Thymus (tissue), 11 donors: ENCODE results near the gene PPARG. TPM values are rescaled to one million over a fixed set of nuclear protein-coding genes. Genes with fewer than 3 reads are reported as not detected.
A peak's percentile ranks its signal among the peaks of the same experiment; 100 is the strongest.

ENCODE experiments used
- DNase-seq, 9 donors: peaks; one replicate each; pipeline ENCODE4 v3.0.0-alpha.2; 2013; ENCODE audit warnings: low spot score in 9 of 9, low read depth in 6 of 9, missing footprints in 1 of 9
- H3K27ac ChIP-seq, 2 donors: one replicate each; pipeline ENCODE4 v1.5.1; 2013; ENCODE audit warnings: control low read depth in 1 of 2, low read depth in 1 of 2, low read length in 1 of 2, mild to moderate bottlenecking in 1 of 2, moderate library complexity in 1 of 2
- H3K27me3 ChIP-seq, 2 donors: one replicate each; pipeline ENCODE4 v1.5.1; 2013; ENCODE audit warnings: low read length in 1 of 2; ENCODE audit not compliant: control insufficient read depth in 2 of 2, insufficient read depth in 1 of 2
- H3K36me3 ChIP-seq, 2 donors: one replicate each; pipeline ENCODE4 v1.5.1; 2013; ENCODE audit warnings: low read length in 1 of 2, mild to moderate bottlenecking in 1 of 2, moderate library complexity in 1 of 2; ENCODE audit not compliant: control insufficient read depth in 2 of 2, insufficient read depth in 2 of 2
- H3K4me1 ChIP-seq, 2 donors: one replicate each; pipeline ENCODE4 v1.5.1; 2013; ENCODE audit warnings: low read length in 2 of 2; ENCODE audit not compliant: control insufficient read depth in 2 of 2, insufficient read depth in 2 of 2
- H3K4me3 ChIP-seq, 2 donors: one replicate each; pipeline ENCODE4 v1.5.1; 2013; ENCODE audit warnings: low read length in 2 of 2, control low read depth in 1 of 2, mild to moderate bottlenecking in 1 of 2
- H3K9me3 ChIP-seq, 2 donors: one replicate each; pipeline ENCODE4 v1.5.1; 2013; ENCODE audit warnings: low read length in 1 of 2, mild to moderate bottlenecking in 1 of 2; ENCODE audit not compliant: control insufficient read depth in 2 of 2, insufficient read depth in 1 of 2
- WGBS: extraction: QIAGEN DNeasy Blood & Tissue Kit; methylation state at CpG from one replicate; pipeline ENCODE4 v1.1.7; 2013; 5-methylcytosine and 5-hydroxymethylcytosine counted together
- polyA plus RNA-seq: library from polyadenylated mRNA; stranded (reverse); fragments of 200-250 nt; gene quantifications from one replicate; pipeline ENCODE4 v1.2.3, GENCODE V29; 2013
- total RNA-seq: library from RNA; stranded (reverse); fragments of 120-200 nt; gene quantifications from one replicate; pipeline ENCODE4 v1.2.4, GENCODE V29; 2013
- donor health status: healthy.

PPARG gene
- total and polyA plus RNA-seq, 2 donors, result 4.3 to 8.8 TPM

- H3K27ac ChIP-seq, result no peak overlapping the region
- H3K36me3 ChIP-seq, result no peaks in the 10 kb centered on the region
- H3K4me3 ChIP-seq, result no peak overlapping the region
- no peak for DNase-seq
- H3K4me1 ChIP-seq, result peaks cover 10 to 25% of the 10 kb centered on the region in 2 donors
- 94% methylated on average over 4 of the region's 4 CpGs for WGBS
- H3K27me3 ChIP-seq, result no peaks in the 10 kb centered on the region
- no peaks in the 10 kb centered on the region for H3K9me3 ChIP-seq
Measured at GRCh38 chr3:12423131-12423530, 134.3 kb downstream of the PPARG start.

DNA sequence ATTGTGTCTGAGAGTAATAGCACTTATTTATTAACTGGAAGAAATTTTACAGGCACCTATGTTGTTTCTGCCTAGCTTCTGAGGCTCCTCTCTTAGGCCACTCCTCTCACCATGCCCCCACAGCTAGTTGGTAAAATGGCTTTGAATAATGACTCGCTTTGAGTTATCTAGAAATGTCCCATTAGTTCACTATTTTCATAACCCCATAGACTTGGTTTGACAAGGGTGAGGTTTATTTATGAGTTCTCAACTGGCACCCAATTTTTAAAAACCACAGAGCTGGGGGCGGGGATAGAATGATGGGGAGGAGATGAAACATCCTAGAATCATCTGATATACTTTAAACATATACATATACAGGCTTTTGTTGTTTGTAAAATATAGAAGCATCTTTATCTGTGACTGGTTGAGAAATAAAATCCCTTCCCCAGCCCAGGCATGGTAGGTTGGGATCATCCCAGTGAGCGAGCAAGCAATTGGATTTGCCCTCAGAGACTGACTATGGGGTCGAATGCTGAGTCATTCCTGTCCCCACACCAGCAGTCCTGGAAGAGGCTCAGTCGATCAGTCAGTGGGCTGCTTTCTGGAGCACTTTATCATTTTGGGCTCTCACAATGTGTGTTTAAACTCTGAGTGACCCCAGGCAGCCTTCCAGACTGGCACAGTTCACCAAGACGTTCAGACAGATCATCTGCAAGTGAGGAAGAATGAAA lies 135.2 kb downstream of the PPARG start:
- no peaks in the 10 kb centered on the region for H3K27me3 ChIP-seq
- WGBS, result 57% methylated on average over 6 of the region's 6 CpGs
- H3K27ac ChIP-seq, result no peak overlapping the region
- H3K4me1 ChIP-seq, result peaks cover 10 to 25% of the 10 kb centered on the region in 2 donors
- no peaks in the 10 kb centered on the region for H3K9me3 ChIP-seq
- peak in 1 of 9 donors; percentile 27 for DNase-seq
- H3K4me3 ChIP-seq, result no peak overlapping the region
- H3K36me3 ChIP-seq, result no peaks in the 10 kb centered on the region

DNA sequence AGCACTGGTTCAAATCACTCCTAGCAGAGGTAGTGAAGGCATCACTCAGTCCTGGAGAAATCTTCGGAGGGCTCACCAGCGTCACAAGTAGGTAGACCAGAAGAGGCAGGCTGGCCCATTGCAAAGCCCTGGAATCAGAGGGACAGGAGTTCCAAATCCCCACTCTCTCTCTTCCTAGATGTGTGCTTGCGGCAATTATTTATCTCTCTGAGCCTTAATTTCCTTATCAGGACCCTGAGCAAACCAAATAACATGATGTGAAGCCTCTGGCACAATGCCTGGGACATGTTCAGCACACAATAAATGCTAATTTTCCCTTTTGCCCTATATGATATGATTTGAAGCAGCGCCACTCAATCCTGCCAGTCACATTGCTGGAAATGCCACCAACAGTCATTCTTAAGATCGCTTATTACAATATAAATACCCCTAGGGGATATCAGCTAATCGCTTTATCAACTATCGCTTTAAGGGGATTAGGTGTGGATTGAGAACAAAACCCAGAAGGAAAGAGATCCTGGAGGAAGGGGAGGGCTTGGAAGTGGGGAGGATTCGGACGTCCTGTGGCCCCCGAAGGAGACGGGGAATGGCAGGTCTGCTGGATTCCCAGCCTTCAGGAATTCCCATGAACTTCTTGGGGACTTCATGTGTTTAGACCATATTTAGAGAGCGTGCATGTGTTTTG lies 135.9 kb downstream of the PPARG start:
- peaks cover 10 to 25% of the 10 kb centered on the region in 2 donors for H3K4me1 ChIP-seq
- H3K27ac ChIP-seq, result no peak overlapping the region
- WGBS, result 89% methylated on average over 12 of the region's 12 CpGs
- no peaks in the 10 kb centered on the region for H3K27me3 ChIP-seq
- H3K9me3 ChIP-seq, result no peaks in the 10 kb centered on the region
- H3K36me3 ChIP-seq, result no peaks in the 10 kb centered on the region
- no peak overlapping the region for H3K4me3 ChIP-seq
- no peak for DNase-seq

DNA sequence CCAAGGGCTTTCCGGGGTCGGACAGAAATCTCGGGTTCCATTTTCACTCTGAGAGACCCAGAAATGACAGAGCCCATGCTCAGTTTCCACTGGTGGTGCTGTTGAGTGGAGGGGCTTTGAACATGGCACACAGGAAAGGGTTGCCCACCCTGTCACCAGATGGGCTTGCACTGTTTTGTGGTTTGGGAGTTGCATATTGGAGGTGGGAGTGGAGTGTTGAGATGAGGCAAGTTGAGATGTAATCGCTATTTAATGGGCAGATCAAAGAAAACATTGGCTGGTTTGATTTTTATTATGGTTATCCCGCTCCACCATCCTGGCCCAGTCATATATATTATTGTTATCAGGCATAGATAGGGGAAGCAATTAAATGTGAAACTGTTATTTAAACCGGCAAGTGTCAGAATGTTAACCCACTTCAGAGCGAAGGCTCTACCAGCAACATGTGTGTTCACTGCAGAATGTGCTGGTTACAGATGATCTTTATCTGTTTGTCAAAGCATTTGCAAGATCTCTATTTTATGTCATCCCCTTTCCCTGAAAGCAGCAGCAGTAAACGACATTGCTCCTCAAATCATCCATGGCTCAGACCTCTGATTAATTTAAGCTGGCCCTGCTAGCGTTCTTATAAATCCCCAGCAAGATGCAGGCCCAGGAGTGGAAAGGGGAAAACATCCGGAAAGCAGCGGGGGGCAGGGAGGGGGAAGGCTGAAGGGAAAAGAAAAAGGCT lies 137.1 kb downstream of the PPARG start:
- Histone ChIP-seq H3K36me3 (no peaks in the 10 kb centered on the region), H3K4me1 (peaks cover 10 to 25% of the 10 kb centered on the region in 2 donors), H3K27ac (peak overlapping the region in 1 of 2 donors; percentile 49), H3K4me3 (no peak overlapping the region), H3K9me3 (no peaks in the 10 kb centered on the region), H3K27me3 (no peaks in the 10 kb centered on the region)
- DNase-seq, result peak in 4 of 9 donors; percentile 10 to 51 (median 22)
- 79% methylated on average over 11 of the region's 11 CpGs for WGBS

GRCh38 chr3:12427551-12427950 lies 138.7 kb downstream of the PPARG start:
- no peaks in the 10 kb centered on the region for H3K36me3 ChIP-seq
- no peak for DNase-seq
- no peak overlapping the region for H3K27ac ChIP-seq
- no peak overlapping the region for H3K4me3 ChIP-seq
- WGBS, result 82% methylated on average over 4 of the region's 4 CpGs
- peaks cover 10 to 25% of the 10 kb centered on the region in 2 donors for H3K4me1 ChIP-seq
- no peaks in the 10 kb centered on the region for H3K9me3 ChIP-seq
- no peaks in the 10 kb centered on the region for H3K27me3 ChIP-seq

DNA sequence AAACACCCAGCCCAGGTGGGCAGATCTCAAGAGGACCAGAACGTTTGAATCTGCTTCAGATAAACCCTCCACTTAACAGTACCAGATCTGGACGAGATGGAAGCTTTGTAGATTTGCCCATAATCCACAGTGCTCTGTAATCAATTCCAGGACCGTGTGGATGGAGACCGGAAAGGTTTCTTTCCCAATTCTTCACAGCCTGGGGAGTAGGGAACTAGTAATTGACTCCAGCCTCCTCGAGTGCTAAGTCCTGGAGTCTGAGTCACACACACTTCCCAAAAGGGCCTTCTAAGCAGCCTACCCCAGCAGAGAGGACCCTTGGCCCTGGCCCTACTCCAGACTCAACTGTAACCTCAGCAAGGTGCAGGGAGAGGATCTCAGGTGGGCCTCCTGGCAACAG lies 139.3 kb downstream of the PPARG start:
- WGBS, result 92% methylated on average over 5 of the region's 5 CpGs
- H3K27ac ChIP-seq, result no peak overlapping the region
- peaks cover 10 to 25% of the 10 kb centered on the region in 2 donors for H3K4me1 ChIP-seq
- H3K36me3 ChIP-seq, result no peaks in the 10 kb centered on the region
- DNase-seq, result no peak
- H3K4me3 ChIP-seq, result no peak overlapping the region
- no peaks in the 10 kb centered on the region for H3K9me3 ChIP-seq
- H3K27me3 ChIP-seq, result no peaks in the 10 kb centered on the region

DNA sequence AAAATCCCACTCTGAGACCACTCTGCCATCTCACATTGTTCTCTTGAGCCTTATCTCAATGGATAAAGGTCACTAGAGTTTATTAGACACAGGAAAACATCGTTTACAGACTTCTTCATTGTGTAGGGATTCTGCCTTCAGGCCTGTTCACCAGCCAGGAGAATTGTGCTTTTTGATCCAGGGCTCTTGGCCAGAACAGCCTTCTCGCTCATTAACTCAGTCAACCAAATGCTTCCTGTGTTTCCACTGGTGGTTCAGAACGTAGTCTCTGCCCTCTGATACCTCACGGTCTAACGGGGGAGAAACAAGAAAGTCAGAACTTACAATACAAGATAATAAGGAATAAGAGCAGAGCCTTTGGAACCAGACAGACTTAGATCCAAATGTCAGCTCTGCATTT lies 141.2 kb downstream of the PPARG start:
- Histone ChIP-seq H3K27ac (no peak overlapping the region), H3K9me3 (no peaks in the 10 kb centered on the region), H3K4me3 (no peak overlapping the region), H3K36me3 (no peaks in the 10 kb centered on the region), H3K4me1 (peaks cover 8 to 17% of the 10 kb centered on the region in 2 donors), H3K27me3 (peaks cover 0 to 3% of the 10 kb centered on the region in 2 donors)
- 67% methylated on average over 5 of the region's 5 CpGs for WGBS
- DNase-seq, result no peak

DNA sequence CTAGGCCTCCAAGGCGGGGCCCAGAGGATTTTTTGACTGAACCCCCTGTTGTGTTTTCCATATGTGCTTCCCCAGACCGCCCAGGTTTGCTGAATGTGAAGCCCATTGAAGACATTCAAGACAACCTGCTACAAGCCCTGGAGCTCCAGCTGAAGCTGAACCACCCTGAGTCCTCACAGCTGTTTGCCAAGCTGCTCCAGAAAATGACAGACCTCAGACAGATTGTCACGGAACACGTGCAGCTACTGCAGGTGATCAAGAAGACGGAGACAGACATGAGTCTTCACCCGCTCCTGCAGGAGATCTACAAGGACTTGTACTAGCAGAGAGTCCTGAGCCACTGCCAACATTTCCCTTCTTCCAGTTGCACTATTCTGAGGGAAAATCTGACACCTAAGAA lies 145.0 kb downstream of the PPARG start:
- peaks cover 0 to 7% of the 10 kb centered on the region in 2 donors for H3K27me3 ChIP-seq
- DNase-seq, result no peak
- no peak overlapping the region for H3K27ac ChIP-seq
- H3K4me3 ChIP-seq, result no peak overlapping the region
- H3K4me1 ChIP-seq, result no peaks in the 10 kb centered on the region
- H3K36me3 ChIP-seq, result no peaks in the 10 kb centered on the region
- 97% methylated on average over 6 of the region's 6 CpGs for WGBS
- no peaks in the 10 kb centered on the region for H3K9me3 ChIP-seq
